ENCODE measurements around the gene SCFD2.

DNA sequence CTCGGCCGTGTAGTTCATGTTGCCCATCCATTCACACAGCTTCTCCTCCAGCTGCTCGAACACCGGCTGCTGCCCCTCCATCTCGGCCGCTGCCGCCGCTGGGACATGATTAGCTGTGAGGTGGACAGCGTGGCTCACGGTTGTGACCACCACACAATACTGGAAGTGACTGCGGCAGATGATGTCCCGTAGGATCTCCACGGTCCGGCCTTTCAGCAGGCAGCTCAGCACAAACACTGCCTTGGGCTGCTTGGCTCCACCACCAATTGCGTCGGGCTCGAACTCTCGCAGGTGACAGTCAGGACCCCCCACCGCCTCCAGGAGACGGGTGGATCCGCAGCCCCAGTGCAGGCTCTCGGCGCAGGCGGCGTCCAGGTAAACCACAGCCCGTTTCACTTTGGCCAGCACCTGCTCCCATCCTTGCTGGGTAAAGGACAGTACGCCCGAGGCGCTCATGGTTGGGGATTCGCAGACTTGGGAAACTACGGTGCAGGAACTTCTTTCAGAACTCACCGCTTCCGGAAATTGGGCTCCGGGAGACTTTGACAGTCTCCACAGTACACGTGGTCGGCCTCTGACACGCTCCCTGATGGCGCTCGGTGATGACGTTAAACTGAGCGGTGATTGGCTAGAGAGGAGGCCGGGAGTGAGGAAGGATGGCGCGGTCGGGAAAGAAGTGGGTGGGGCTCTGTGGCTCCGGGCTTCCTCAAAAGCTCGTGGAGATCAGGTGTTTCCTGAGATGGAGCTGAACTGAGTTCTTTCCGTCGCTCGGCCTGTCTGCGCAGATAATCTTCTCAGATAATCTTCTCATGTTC lies at the start of gene SCFD2:
- TF ChIP-seq POLR2A (IDR thresholded peaks at IDR 0.05) (no peak), POLR2AphosphoS5 (IDR thresholded peaks at IDR 0.05) (peak; percentile 50 to 75 (median 62))
